ENCODE measurements around the gene DLG1. TPM values are rescaled to one million over a fixed set of nuclear protein-coding genes. Genes with fewer than 3 reads are reported as not detected.

Gene DLG1
- polyA plus RNA-seq, 1 donor from 2014 or later = 43.9 TPM

- H3F3A ChIP-seq (ENCODE audit: insufficient read depth, low read length, poor library complexity, severe bottlenecking) = no peaks in the 10 kb centered on the region
- no peak overlapping the region for H2AFZ ChIP-seq (ENCODE audit: low read depth, low read length)
- no peak overlapping the region for H3K4me3 ChIP-seq (ENCODE audit: low read length)
- H3K9me2 ChIP-seq (ENCODE audit: insufficient read depth, low read length) = no peaks in the 10 kb centered on the region
- TF ChIP-seq EZH2 (IDR thresholded peaks at IDR 0.05; ENCODE audit: borderline replicate concordance, insufficient read depth, low read length, poor library complexity, severe bottlenecking) (no peak), SMC3 (conservative IDR thresholded peaks at IDR 0.05; ENCODE audit: poor library complexity) (no peak), POLR2AphosphoS5 (IDR thresholded peaks at IDR 0.05) (no peak), RAD21 (conservative IDR thresholded peaks at IDR 0.05) (no peak), EP300 (conservative IDR thresholded peaks at IDR 0.05; ENCODE audit: poor library complexity, severe bottlenecking) (no peak), TAF1 (IDR thresholded peaks at IDR 0.05; ENCODE audit: low read depth) (no peak), MXI1 (conservative IDR thresholded peaks at IDR 0.05; ENCODE audit: poor library complexity, severe bottlenecking) (no peak)
- TF ChIP-seq, protein P1, sequence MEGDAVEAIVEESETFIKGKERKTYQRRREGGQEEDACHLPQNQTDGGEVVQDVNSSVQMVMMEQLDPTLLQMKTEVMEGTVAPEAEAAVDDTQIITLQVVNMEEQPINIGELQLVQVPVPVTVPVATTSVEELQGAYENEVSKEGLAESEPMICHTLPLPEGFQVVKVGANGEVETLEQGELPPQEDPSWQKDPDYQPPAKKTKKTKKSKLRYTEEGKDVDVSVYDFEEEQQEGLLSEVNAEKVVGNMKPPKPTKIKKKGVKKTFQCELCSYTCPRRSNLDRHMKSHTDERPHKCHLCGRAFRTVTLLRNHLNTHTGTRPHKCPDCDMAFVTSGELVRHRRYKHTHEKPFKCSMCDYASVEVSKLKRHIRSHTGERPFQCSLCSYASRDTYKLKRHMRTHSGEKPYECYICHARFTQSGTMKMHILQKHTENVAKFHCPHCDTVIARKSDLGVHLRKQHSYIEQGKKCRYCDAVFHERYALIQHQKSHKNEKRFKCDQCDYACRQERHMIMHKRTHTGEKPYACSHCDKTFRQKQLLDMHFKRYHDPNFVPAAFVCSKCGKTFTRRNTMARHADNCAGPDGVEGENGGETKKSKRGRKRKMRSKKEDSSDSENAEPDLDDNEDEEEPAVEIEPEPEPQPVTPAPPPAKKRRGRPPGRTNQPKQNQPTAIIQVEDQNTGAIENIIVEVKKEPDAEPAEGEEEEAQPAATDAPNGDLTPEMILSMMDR (IDR thresholded peaks at IDR 0.05; ENCODE audit: poor library complexity, severe bottlenecking) = no peak
- TF ChIP-seq, protein P2, sequence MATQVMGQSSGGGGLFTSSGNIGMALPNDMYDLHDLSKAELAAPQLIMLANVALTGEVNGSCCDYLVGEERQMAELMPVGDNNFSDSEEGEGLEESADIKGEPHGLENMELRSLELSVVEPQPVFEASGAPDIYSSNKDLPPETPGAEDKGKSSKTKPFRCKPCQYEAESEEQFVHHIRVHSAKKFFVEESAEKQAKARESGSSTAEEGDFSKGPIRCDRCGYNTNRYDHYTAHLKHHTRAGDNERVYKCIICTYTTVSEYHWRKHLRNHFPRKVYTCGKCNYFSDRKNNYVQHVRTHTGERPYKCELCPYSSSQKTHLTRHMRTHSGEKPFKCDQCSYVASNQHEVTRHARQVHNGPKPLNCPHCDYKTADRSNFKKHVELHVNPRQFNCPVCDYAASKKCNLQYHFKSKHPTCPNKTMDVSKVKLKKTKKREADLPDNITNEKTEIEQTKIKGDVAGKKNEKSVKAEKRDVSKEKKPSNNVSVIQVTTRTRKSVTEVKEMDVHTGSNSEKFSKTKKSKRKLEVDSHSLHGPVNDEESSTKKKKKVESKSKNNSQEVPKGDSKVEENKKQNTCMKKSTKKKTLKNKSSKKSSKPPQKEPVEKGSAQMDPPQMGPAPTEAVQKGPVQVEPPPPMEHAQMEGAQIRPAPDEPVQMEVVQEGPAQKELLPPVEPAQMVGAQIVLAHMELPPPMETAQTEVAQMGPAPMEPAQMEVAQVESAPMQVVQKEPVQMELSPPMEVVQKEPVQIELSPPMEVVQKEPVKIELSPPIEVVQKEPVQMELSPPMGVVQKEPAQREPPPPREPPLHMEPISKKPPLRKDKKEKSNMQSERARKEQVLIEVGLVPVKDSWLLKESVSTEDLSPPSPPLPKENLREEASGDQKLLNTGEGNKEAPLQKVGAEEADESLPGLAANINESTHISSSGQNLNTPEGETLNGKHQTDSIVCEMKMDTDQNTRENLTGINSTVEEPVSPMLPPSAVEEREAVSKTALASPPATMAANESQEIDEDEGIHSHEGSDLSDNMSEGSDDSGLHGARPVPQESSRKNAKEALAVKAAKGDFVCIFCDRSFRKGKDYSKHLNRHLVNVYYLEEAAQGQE (IDR thresholded peaks at IDR 0.05; ENCODE audit: borderline replicate concordance) = no peak
- H3K9ac ChIP-seq (ENCODE audit: low read length) = no peak overlapping the region
- H3K79me2 ChIP-seq (replicated peaks; ENCODE audit: insufficient read depth, low read length) = no peaks in the 10 kb centered on the region
- no peaks in the 10 kb centered on the region for H3K9me3 ChIP-seq (ENCODE audit: low read length)
- no peak overlapping the region for H3K27ac ChIP-seq (ENCODE audit: low read length)
- no peaks in the 10 kb centered on the region for H3K36me3 ChIP-seq (ENCODE audit: insufficient read depth, low read length)
- H3K4me2 ChIP-seq (ENCODE audit: low read length) = no peak overlapping the region
- no peaks in the 10 kb centered on the region for H4K20me1 ChIP-seq (ENCODE audit: insufficient read depth)
- H3K27me3 ChIP-seq (ENCODE audit: insufficient read depth, low read depth, low read length) = no peaks in the 10 kb centered on the region
These were observed 119.4 kb downstream of the DLG1 start for GRCh38 chr3:197178998-197179397.

- Histone ChIP-seq H3K79me2 (replicated peaks; ENCODE audit: insufficient read depth, low read length) (peaks cover 7% of the 10 kb centered on the region), H3K9me2 (ENCODE audit: insufficient read depth, low read length) (no peaks in the 10 kb centered on the region), H2AFZ (ENCODE audit: low read depth, low read length) (no peak overlapping the region), H3F3A (ENCODE audit: insufficient read depth, low read length, poor library complexity, severe bottlenecking) (no peaks in the 10 kb centered on the region), H3K9ac (ENCODE audit: low read length) (no peak overlapping the region), H3K9me3 (ENCODE audit: low read length) (no peaks in the 10 kb centered on the region), H4K20me1 (ENCODE audit: insufficient read depth) (no peaks in the 10 kb centered on the region), H3K4me2 (ENCODE audit: low read length) (no peak overlapping the region), H3K27ac (ENCODE audit: low read length) (no peak overlapping the region), H3K27me3 (ENCODE audit: insufficient read depth, low read depth, low read length) (no peaks in the 10 kb centered on the region), H3K36me3 (ENCODE audit: insufficient read depth, low read length) (no peaks in the 10 kb centered on the region), H3K4me3 (ENCODE audit: low read length) (no peak overlapping the region)
- TF ChIP-seq, protein P1 (IDR thresholded peaks at IDR 0.05; ENCODE audit: poor library complexity, severe bottlenecking) = no peak
- TF ChIP-seq EZH2 (IDR thresholded peaks at IDR 0.05; ENCODE audit: borderline replicate concordance, insufficient read depth, low read length, poor library complexity, severe bottlenecking) (no peak), MXI1 (conservative IDR thresholded peaks at IDR 0.05; ENCODE audit: poor library complexity, severe bottlenecking) (no peak), EP300 (conservative IDR thresholded peaks at IDR 0.05; ENCODE audit: poor library complexity, severe bottlenecking) (no peak), POLR2AphosphoS5 (IDR thresholded peaks at IDR 0.05) (no peak), SMC3 (conservative IDR thresholded peaks at IDR 0.05; ENCODE audit: poor library complexity) (no peak), TAF1 (IDR thresholded peaks at IDR 0.05; ENCODE audit: low read depth) (no peak), RAD21 (conservative IDR thresholded peaks at IDR 0.05) (no peak)
- TF ChIP-seq, protein P2 (IDR thresholded peaks at IDR 0.05; ENCODE audit: borderline replicate concordance) = no peak
These were observed 122.9 kb downstream of the DLG1 start for GRCh38 chr3:197175503-197175902.

Measured in neural cell (in vitro differentiated cells).